ENCODE results near the gene CMTM6.
"Not testable (repeated sequence)": the region's sequence is repeated elsewhere in the genome, so short reads cannot be mapped to it uniquely, and the experiment has no call there.

Gene CMTM6

GRCh38 chr3:32447865-32448400, 54.7 kb downstream of the CMTM6 start:
- no peak for DNase-seq (ENCODE audit: low spot score)

DNA sequence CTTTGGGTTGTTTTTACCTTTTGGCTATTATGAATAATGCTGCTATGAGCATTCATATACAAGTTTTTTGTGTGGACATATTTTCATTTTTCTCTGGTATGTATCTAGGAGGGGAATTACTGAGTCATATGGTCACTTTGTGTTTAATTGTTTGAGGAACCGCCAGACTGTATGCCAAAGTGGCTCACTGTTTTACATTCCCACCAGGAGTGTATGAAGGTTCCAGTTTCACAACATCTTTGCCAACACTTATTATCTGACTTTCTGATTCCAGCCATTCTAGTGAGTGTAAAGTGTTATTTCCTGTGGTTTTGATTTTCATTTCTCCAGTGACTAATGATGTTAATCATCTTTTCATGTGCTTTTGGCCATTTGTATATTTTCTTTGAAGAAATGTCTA, 59.2 kb downstream of the CMTM6 start:
- no peak for DNase-seq (ENCODE audit: low spot score)

- no peak for DNase-seq (ENCODE audit: low spot score)
Observed at GRCh38 chr3:32442766-32443165, 59.9 kb downstream of the CMTM6 start.

DNA sequence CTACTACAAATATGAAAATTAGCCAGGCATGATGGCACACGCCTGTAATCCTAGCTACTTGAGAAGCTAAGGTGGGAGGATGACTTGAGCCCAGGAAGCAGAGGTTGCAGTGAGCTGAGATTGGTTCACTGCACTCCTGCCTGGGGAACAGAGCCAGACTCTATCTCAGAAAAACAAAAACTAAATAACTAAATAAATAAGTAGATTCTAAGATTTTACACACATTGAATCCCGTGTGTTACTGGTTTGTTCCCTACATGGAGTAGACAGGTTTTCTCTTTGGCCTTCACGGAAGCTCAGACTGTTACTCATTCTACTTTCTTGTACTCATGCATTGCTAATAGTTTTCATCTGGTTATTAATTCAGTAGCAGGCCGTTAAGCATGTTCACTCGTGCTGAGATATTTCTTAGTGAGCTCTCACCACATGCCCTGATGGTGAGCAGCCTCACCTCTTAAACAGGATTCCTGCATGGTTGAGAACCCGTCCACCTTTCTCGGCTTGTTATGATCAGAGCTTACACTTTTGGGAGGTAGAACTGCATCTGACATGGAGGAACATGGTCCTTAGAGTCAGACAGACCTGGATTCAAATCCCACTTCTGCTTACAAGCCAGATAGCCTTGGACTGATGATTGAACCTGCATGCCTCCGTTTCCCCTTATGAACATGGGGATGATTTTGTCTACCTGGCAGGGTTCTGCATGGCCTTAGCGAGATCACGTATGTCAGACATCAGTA, 61.9 kb downstream of the CMTM6 start:
- DNase-seq (ENCODE audit: low spot score), result no peak

DNA sequence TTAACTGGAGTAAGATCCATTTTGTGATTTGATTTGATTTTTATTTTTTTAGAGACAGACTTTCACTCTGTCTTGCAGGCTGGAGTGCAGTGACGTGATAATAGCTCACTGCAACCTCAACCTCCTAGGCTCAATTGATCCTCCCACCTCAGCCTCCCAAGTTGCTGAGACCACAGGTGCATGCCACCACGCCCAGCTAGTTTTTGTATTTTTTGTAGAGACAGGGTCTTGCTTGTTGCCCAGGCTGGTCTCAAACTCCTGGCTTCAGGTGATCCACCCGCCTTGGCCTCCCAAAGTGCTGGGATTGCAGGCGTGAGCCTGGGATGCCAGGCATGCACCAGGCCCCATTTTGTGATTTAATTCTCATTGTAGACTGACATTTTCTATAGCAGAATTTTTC, 63.2 kb downstream of the CMTM6 start:
- not testable (repeated sequence) for DNase-seq (ENCODE audit: low spot score)

DNA sequence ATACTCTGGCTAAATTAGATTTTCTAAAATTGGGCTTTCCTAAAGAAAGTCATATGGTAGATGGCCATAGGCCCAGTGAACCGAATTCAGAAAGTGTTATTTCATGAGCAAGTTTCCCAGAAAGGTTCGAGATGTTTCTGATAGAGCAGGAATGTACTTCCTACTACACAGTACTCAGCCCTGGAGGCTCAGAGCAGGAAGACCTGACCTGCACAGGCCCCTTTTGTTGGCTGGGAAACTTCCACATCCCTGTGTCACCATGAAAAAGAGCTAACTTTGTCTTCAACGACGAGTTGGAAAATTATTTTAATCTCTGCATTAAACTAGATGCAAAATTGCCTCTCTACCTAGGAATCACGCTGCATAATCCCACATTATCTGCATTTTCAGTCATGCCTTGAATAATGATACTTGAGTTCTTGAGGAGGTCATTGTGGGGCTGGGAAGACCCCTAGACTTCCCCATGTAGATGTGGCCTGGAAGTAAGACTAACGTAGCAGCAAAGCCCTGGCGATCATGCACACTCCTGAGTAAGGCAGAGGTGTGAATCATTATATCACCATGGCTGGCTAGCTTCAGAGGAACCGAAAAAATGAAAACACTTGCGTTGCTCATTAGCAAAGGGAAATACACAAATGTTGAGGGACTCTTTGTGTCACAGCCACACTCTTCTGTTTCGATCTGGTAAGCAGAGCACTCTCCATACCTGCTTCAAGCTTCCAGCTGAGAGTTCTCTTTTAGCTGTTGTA, 63.9 kb downstream of the CMTM6 start:
- no peak for DNase-seq (ENCODE audit: low spot score)

DNA sequence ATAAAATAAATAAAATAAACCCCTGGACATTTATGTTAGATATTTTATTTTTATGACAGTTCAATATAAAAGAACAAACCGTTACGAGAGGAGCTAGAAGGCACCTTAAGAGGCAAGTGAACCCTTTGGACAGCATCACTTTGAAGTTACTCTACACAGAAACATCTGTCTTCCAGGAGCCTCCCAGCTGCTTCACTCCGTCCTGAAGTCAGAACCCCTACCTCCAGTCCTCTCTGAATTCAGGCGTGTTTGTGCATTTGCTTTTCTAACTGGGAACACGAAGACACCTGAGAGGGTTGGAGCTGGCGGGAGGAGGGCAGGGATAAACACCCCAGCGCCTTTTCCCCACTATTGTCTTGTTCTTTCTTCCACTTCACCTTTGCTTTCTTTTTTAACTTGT, 64.8 kb downstream of the CMTM6 start:
- no peak for DNase-seq (ENCODE audit: low spot score)

GRCh38 chr3:32436816-32437189, 65.8 kb downstream of the CMTM6 start:
- no peak for DNase-seq (ENCODE audit: low spot score)

- no peak for DNase-seq (ENCODE audit: low spot score)
Observed at GRCh38 chr3:32435911-32436815, 66.5 kb downstream of the CMTM6 start.

DNA sequence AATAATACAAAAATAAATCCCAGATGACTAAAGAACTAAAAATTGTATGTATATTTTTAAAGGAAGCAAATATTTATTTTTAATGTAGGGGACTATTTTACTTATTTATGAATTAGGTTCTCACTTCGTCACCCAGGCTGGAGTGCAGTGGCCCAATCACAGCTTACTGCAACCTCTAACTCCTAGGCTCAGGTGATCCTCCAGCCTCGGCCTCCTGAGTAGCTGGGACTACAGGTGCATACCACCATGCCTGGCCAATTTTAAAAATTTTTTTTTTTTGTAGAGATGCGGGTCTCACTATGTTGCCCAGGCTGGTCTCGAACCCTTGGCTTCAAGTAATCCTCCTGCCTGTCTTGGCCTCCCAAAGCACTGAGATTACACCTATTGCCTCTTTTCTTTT, 68.4 kb downstream of the CMTM6 start:
- no peak for DNase-seq (ENCODE audit: low spot score)

- DNase-seq (ENCODE audit: low spot score), result no peak
Observed at GRCh38 chr3:32432711-32433530, 69.7 kb downstream of the CMTM6 start.

DNA sequence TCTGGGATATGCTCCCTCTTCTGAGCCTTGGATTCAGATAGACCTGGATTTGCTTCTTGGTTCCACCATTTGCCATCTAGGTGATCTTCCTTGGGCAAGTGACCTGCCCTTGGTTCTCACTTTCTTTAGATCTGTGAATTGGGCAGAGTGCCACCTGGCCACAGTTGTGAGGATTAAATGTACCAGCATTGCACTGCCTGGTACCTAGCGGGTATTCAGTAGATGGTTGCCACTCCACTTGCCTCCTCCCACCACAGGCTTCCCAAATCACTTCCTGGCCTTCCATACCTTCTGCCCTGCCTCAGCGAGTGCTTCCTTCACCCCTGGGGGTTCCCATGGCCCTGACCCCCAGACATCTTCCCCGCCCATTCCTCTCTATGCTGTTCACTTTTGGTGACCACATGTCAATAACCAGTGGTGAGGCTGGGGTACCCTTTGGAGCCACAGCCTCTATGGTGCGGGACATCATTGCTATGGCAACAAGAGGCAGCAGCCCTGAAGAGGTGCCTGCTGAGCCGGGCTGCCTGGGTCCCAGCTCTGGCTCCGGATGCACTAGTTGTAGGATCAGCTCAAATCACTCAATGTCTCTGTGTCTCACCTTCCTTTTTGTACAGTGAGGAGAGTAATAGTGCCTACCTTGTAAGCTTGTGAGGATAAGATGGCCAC, 70.5 kb downstream of the CMTM6 start:
- DNase-seq (ENCODE audit: low spot score), result no peak

GRCh38 chr3:32431481-32431880, 71.2 kb downstream of the CMTM6 start:
- DNase-seq (ENCODE audit: low spot score), result no peak

Data from SW480 (cell line).